GM18526 (cell line): ENCODE data around the gene EGFL7.

Experiments used
- POLR2A ChIP-seq: IDR thresholded peaks from 3 replicates; pipeline ENCODE4 v1.6.1; 2011; ENCODE audit not compliant: insufficient read length; ENCODE audit errors: extremely low read depth

The EGFL7 gene

GRCh38 chr9:136648751-136649150 lies 14.0 kb upstream of the EGFL7 start:
- no peak for TF ChIP-seq POLR2A

- TF ChIP-seq POLR2A: no peak
These were observed 12.7 kb upstream of the EGFL7 start for GRCh38 chr9:136650021-136650420.

GRCh38 chr9:136650648-136651047 lies 12.1 kb upstream of the EGFL7 start:
- no peak for TF ChIP-seq POLR2A

GRCh38 chr9:136651860-136652259 lies 10.9 kb upstream of the EGFL7 start:
- no peak for TF ChIP-seq POLR2A

- TF ChIP-seq POLR2A: no peak
These were observed 9.2 kb upstream of the EGFL7 start for GRCh38 chr9:136653323-136654079.

- TF ChIP-seq POLR2A: no peak
These were observed 7.7 kb upstream of the EGFL7 start for GRCh38 chr9:136654820-136655535.

GRCh38 chr9:136655536-136656182 lies 7.1 kb upstream of the EGFL7 start:
- TF ChIP-seq POLR2A: no peak

- TF ChIP-seq POLR2A: no peak
These were observed 6.5 kb upstream of the EGFL7 start for GRCh38 chr9:136656183-136656738.

GRCh38 chr9:136656795-136657611 lies 5.7 kb upstream of the EGFL7 start:
- no peak for TF ChIP-seq POLR2A

- TF ChIP-seq POLR2A: no peak
These were observed 4.5 kb upstream of the EGFL7 start for GRCh38 chr9:136657974-136658848.

- no peak for TF ChIP-seq POLR2A
These were observed 3.7 kb upstream of the EGFL7 start for GRCh38 chr9:136658849-136659535.

- TF ChIP-seq POLR2A: no peak
These were observed 2.6 kb upstream of the EGFL7 start for GRCh38 chr9:136659861-136660784.
